ENCODE measurements around the gene TNRC6C. TPM values are rescaled to one million over a fixed set of nuclear protein-coding genes. Genes with fewer than 3 reads are reported as not detected.

TNRC6C gene
- total RNA-seq, 1 donor = 6.2 TPM

DNA sequence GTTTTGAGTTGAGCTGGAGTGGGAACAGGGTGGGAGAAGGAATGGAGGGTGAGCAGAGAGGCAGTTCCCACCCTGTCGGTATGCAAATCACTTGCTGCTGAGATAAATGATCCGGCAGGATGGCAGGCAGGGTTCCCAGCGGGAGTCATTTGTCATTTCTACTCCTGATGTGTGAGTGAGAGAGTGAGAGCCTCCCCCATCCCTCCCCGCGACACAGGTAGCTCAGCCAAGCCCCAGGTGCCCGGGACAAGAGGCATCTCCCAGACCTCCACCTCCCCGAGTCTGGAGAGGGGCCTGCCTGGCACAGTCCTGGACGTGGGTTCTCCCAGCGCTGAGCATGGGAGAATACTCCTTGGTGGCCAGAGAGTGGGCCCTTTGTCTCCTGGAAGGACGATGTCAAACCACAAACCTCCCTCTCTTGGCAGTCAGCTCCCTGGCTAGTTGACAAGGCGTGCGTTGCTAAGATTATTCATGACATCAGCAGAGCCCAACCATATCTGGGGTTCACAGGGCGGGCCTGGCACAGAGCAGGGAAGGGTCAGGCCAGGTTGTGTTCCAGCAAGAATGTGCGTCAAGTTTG, 33.7 kb upstream of the TNRC6C start:
- DNase-seq (ENCODE audit: insufficient read length, low spot score, missing footprints) = peak; percentile 90
- TF ChIP-seq, protein P1, sequence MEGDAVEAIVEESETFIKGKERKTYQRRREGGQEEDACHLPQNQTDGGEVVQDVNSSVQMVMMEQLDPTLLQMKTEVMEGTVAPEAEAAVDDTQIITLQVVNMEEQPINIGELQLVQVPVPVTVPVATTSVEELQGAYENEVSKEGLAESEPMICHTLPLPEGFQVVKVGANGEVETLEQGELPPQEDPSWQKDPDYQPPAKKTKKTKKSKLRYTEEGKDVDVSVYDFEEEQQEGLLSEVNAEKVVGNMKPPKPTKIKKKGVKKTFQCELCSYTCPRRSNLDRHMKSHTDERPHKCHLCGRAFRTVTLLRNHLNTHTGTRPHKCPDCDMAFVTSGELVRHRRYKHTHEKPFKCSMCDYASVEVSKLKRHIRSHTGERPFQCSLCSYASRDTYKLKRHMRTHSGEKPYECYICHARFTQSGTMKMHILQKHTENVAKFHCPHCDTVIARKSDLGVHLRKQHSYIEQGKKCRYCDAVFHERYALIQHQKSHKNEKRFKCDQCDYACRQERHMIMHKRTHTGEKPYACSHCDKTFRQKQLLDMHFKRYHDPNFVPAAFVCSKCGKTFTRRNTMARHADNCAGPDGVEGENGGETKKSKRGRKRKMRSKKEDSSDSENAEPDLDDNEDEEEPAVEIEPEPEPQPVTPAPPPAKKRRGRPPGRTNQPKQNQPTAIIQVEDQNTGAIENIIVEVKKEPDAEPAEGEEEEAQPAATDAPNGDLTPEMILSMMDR (IDR thresholded peaks at IDR 0.05; ENCODE audit: extremely low read depth, low read depth, low read length) = no peak
- Histone ChIP-seq H3K36me3 (ENCODE audit: insufficient read depth, low read length) (no peaks in the 10 kb centered on the region), H3K4me2 (ENCODE audit: insufficient read depth, low read length) (no peak overlapping the region), H3K27me3 (ENCODE audit: insufficient read depth, low read length) (peaks cover 33% of the 10 kb centered on the region), H3K27ac (ENCODE audit: low read depth, low read length) (no peak overlapping the region), H2AFZ (ENCODE audit: low read length) (no peak overlapping the region), H3K4me1 (ENCODE audit: insufficient read depth, low read length) (no peaks in the 10 kb centered on the region), H3K4me3 (ENCODE audit: insufficient read depth, low read length) (no peak overlapping the region), H3K9me3 (ENCODE audit: low read depth, low read length) (no peaks in the 10 kb centered on the region), H3K79me2 (ENCODE audit: insufficient read depth, low read length) (no peaks in the 10 kb centered on the region), H4K20me1 (ENCODE audit: insufficient read depth, low read length) (no peaks in the 10 kb centered on the region)

DNA sequence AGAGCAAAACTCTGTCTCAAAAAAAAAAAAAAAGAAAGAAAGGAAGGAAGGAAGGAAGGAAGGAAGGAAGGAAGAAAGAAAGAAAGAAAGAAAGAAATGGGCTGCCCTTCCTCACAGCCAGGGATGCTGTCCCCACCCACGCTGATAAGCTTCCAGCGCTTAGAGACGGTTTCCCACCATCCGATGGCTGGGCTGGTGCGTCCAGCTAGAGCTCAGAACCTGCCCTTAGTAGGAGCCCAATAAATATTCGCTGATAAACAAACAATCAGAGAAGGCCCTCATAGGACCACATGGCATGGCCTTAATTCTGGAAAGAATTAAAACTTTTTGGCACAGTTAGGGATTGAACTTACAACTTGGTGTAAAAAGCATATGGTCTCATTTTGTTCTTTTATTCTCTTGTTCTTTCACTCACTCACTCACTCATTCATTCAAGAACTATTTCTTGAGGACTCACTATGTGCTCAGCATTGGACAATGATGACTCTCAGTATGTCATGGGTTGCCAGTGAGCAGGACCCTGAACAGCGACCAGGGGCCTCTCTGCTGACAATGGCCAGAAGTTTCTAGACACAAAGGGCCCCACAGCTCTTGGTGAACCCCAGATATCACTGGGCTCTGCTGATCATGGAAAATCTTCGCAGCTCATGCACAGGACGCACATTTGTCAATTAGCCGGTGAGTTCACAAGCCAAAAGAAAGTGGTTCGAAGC, 32.5 kb upstream of the TNRC6C start:
- Histone ChIP-seq H3K4me3 (ENCODE audit: insufficient read depth, low read length) (no peak overlapping the region), H3K4me1 (ENCODE audit: insufficient read depth, low read length) (no peaks in the 10 kb centered on the region), H3K27ac (ENCODE audit: low read depth, low read length) (no peak overlapping the region), H3K36me3 (ENCODE audit: insufficient read depth, low read length) (no peaks in the 10 kb centered on the region), H3K4me2 (ENCODE audit: insufficient read depth, low read length) (no peak overlapping the region), H2AFZ (ENCODE audit: low read length) (no peak overlapping the region), H4K20me1 (ENCODE audit: insufficient read depth, low read length) (no peaks in the 10 kb centered on the region), H3K9me3 (ENCODE audit: low read depth, low read length) (no peaks in the 10 kb centered on the region), H3K79me2 (ENCODE audit: insufficient read depth, low read length) (no peaks in the 10 kb centered on the region), H3K27me3 (ENCODE audit: insufficient read depth, low read length) (peaks cover 35% of the 10 kb centered on the region)
- no peak for DNase-seq (ENCODE audit: insufficient read length, low spot score, missing footprints)
- TF ChIP-seq, protein P1 (IDR thresholded peaks at IDR 0.05; ENCODE audit: extremely low read depth, low read depth, low read length) = no peak

DNA sequence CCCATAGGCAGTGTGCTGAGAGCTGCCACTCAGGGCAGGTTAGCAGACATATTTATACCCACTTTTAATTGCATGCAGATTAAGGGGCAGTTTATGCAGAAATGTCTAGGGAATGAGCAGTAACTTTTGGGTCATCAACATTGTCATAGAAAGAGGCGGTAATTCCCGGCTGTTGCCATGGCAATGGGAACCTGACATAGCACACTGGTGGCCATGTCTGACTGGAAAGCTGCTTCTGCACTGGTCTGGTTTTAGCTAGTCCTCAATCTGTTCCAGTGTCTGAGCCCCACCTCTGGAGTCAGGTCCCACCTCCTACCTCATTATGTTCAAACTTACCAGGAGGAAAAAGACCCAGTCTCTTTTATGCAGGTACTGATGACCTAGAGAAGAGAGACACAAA, 31.5 kb upstream of the TNRC6C start:
- no peaks in the 10 kb centered on the region for H3K79me2 ChIP-seq (ENCODE audit: insufficient read depth, low read length)
- H3K4me1 ChIP-seq (ENCODE audit: insufficient read depth, low read length) = no peaks in the 10 kb centered on the region
- no peak overlapping the region for H3K4me3 ChIP-seq (ENCODE audit: insufficient read depth, low read length)
- no peak overlapping the region for H3K4me2 ChIP-seq (ENCODE audit: insufficient read depth, low read length)
- no peak for DNase-seq (ENCODE audit: insufficient read length, low spot score, missing footprints)
- no peak overlapping the region for H3K27ac ChIP-seq (ENCODE audit: low read depth, low read length)
- no peaks in the 10 kb centered on the region for H3K9me3 ChIP-seq (ENCODE audit: low read depth, low read length)
- H3K27me3 ChIP-seq (ENCODE audit: insufficient read depth, low read length) = peaks cover 33% of the 10 kb centered on the region
- no peaks in the 10 kb centered on the region for H4K20me1 ChIP-seq (ENCODE audit: insufficient read depth, low read length)
- no peak overlapping the region for H2AFZ ChIP-seq (ENCODE audit: low read length)
- TF ChIP-seq, protein P1 (IDR thresholded peaks at IDR 0.05; ENCODE audit: extremely low read depth, low read depth, low read length) = no peak
- no peaks in the 10 kb centered on the region for H3K36me3 ChIP-seq (ENCODE audit: insufficient read depth, low read length)

- Histone ChIP-seq H3K4me3 (ENCODE audit: insufficient read depth, low read length) (no peak overlapping the region), H3K4me2 (ENCODE audit: insufficient read depth, low read length) (no peak overlapping the region), H3K9me3 (ENCODE audit: low read depth, low read length) (no peaks in the 10 kb centered on the region), H3K4me1 (ENCODE audit: insufficient read depth, low read length) (no peaks in the 10 kb centered on the region), H3K27ac (ENCODE audit: low read depth, low read length) (no peak overlapping the region), H3K79me2 (ENCODE audit: insufficient read depth, low read length) (no peaks in the 10 kb centered on the region), H4K20me1 (ENCODE audit: insufficient read depth, low read length) (no peaks in the 10 kb centered on the region), H3K36me3 (ENCODE audit: insufficient read depth, low read length) (no peaks in the 10 kb centered on the region), H3K27me3 (ENCODE audit: insufficient read depth, low read length) (peaks cover 27% of the 10 kb centered on the region), H2AFZ (ENCODE audit: low read length) (no peak overlapping the region)
- TF ChIP-seq, protein P1 (IDR thresholded peaks at IDR 0.05; ENCODE audit: extremely low read depth, low read depth, low read length) = no peak
- no peak for DNase-seq (ENCODE audit: insufficient read length, low spot score, missing footprints)
Observed at GRCh38 chr17:77927777-77928518, 30.6 kb upstream of the TNRC6C start.

Measured in osteoblast (primary cell).